Measurements from ENCODE around the gene TIMELESS. TPM values are rescaled to one million over a fixed set of nuclear protein-coding genes. Genes with fewer than 3 reads are reported as not detected.
"Not testable (repeated sequence)": the region's sequence is repeated elsewhere in the genome, so short reads cannot be mapped to it uniquely, and the experiment has no call there.

Gene TIMELESS
- total RNA-seq (2014; rRNA removed; shearing (Covaris generic)), result 6.5 and 11.9 TPM in 2 replicates

GRCh38 chr12:56448860-56449621 is at the start of gene TIMELESS:
TIMELESS (minus strand) TSS chr12:56449426; CDS start chr12:56434170, 15,256 bp downstream.
- peak; percentile 87 for DNase-seq (ENCODE audit: low read depth)

GRCh38 chr12:56498126-56498902 is 49.1 kb upstream of the TIMELESS start:
- not testable (repeated sequence) for DNase-seq (ENCODE audit: low read depth)

GRCh38 chr12:56496704-56497103 is 47.5 kb upstream of the TIMELESS start:
- DNase-seq (ENCODE audit: low read depth), result not testable (repeated sequence)

GRCh38 chr12:56494481-56494880 is 45.3 kb upstream of the TIMELESS start:
- DNase-seq (ENCODE audit: low read depth), result not testable (repeated sequence)

- DNase-seq (ENCODE audit: low read depth), result not testable (repeated sequence)
These were observed 44.8 kb upstream of the TIMELESS start for GRCh38 chr12:56494106-56494415.

GRCh38 chr12:56493409-56494105 is 44.3 kb upstream of the TIMELESS start:
- not testable (repeated sequence) for DNase-seq (ENCODE audit: low read depth)

- no peak for DNase-seq (ENCODE audit: low read depth)
These were observed 41.1 kb upstream of the TIMELESS start for GRCh38 chr12:56490360-56490759.

GRCh38 chr12:56488041-56488955 is 39.1 kb upstream of the TIMELESS start, which contains the start of gene GLS2:
GLS2 (minus strand) TSS chr12:56488161; CDS start chr12:56488118, 43 bp downstream.
- DNase-seq (ENCODE audit: low read depth), result peak; percentile 72

GRCh38 chr12:56487448-56488040 is 38.3 kb upstream of the TIMELESS start:
- DNase-seq (ENCODE audit: low read depth), result no peak

- DNase-seq (ENCODE audit: low read depth), result no peak
These were observed 37.5 kb upstream of the TIMELESS start for GRCh38 chr12:56486694-56487093.

GRCh38 chr12:56484566-56484965 is 35.3 kb upstream of the TIMELESS start:
- no peak for DNase-seq (ENCODE audit: low read depth)

GRCh38 chr12:56479625-56480024 is 30.4 kb upstream of the TIMELESS start:
- no peak for DNase-seq (ENCODE audit: low read depth)

- no peak for DNase-seq (ENCODE audit: low read depth)
These were observed 28.4 kb upstream of the TIMELESS start for GRCh38 chr12:56477521-56478225.

- no peak for DNase-seq (ENCODE audit: low read depth)
These were observed 27.8 kb upstream of the TIMELESS start for GRCh38 chr12:56476972-56477432.

GRCh38 chr12:56476143-56476542 is 26.9 kb upstream of the TIMELESS start:
- no peak for DNase-seq (ENCODE audit: low read depth)

GRCh38 chr12:56474389-56474788 is 25.2 kb upstream of the TIMELESS start:
- DNase-seq (ENCODE audit: low read depth), result no peak

GRCh38 chr12:56469007-56469930 is 20.0 kb upstream of the TIMELESS start:
- DNase-seq (ENCODE audit: low read depth), result no peak

GRCh38 chr12:56468216-56469006 is 19.2 kb upstream of the TIMELESS start, which contains the start of gene SPRYD4:
SPRYD4 (plus strand) TSS chr12:56468578; CDS start chr12:56468592, 14 bp downstream.
- DNase-seq (ENCODE audit: low read depth), result peak; percentile 89

All from M059J (cell line).